K562 (cell line): Measurements from ENCODE around the gene RIT2. TPM values are rescaled to one million over a fixed set of nuclear protein-coding genes. Genes with fewer than 3 reads are reported as not detected.

Experiments
- ATAC-seq: fragments of 200-7000 bp; cut with Tn5 transposase; 3 replicates; pipeline ENCODE4 v1.9.1; 2020; ENCODE audit warnings: moderate library complexity
- BruUV-seq: library from RNA; stranded (reverse); fragments of 400-500 nt; replicated peaks from 2 replicates; lab custom pipeline; 2021; lab: Mats Ljungman, UMichigan
- CTCF ChIA-PET: fragments of 300-600 bp; formaldehyde crosslinking; extraction: SDS; loops from one replicate; lab custom pipeline; 2021; ENCODE audit warnings: low intra/inter-chr PET ratio; lab: Yijun Ruan, JAX
- POLR2A ChIA-PET: fragments of 300-600, 350-650 bp; sonication (Branson Sonifier 250); formaldehyde crosslinking; extraction: SDS; loops from one replicate; lab custom pipeline; 2021; ENCODE audit warnings: antibody characterized with exemption, inconsistent platforms; lab: Yijun Ruan, JAX
- DNase-seq, 4 experiments: peaks; one replicate each; pipeline versions ENCODE4 v3.0.0 to v3.0.0-alpha.2; 2011 to 2018; ENCODE audit warnings: low spot score in 3 of 4, mixed read lengths in 3 of 4; ENCODE audit errors: extremely low read depth in 1 of 4
- FAIRE-seq: peaks from 2 replicates; lab custom pipeline; 2011; peaks lifted over from hg19 to GRCh38; lab: Jason Lieb, UNC
- H2AFZ ChIP-seq: 2 replicates; pipeline ENCODE4 v1.6.0; 2011; ENCODE audit warnings: low read depth, low read length, control low read depth, inconsistent platforms
- H3K27ac ChIP-seq: fragments of 200-600 bp; 3 replicates; pipeline ENCODE4 v1.8.0; 2011; ENCODE audit warnings: low read depth, mild to moderate bottlenecking, control low read depth, inconsistent platforms, low read length, moderate library complexity, mixed read lengths; ENCODE audit errors: extremely low read depth
- H3K27me3 ChIP-seq, 2 experiments: fragments of 300-600 bp in 1 of 2; 2 replicates in 1 of 2; 3 replicates in 1 of 2; pipeline versions ENCODE4 v1.6.0 to v1.8.0; 2011; ENCODE audit warnings: inconsistent platforms in 2 of 2, low read length in 2 of 2, mild to moderate bottlenecking in 1 of 2, mixed read lengths in 1 of 2, moderate library complexity in 1 of 2; ENCODE audit not compliant: control insufficient read depth in 2 of 2, insufficient read depth in 2 of 2
- H3K36me3 ChIP-seq: fragments of 300-600 bp; 3 replicates; pipeline ENCODE4 v1.8.0; 2011; ENCODE audit warnings: mild to moderate bottlenecking, low read length, inconsistent platforms; ENCODE audit not compliant: control insufficient read depth, insufficient read depth
- H3K4me1 ChIP-seq, 2 experiments: fragments of 200-600 bp in 1 of 2; replicated peaks in 1 of 2; 2 replicates in 1 of 2; 3 replicates in 1 of 2; pipeline versions ENCODE4 v1.5.1 to v1.8.0; 2011; ENCODE audit warnings: inconsistent platforms in 2 of 2, low read length in 2 of 2, mild to moderate bottlenecking in 1 of 2, mixed read lengths in 1 of 2, moderate library complexity in 1 of 2; ENCODE audit not compliant: control insufficient read depth in 2 of 2, insufficient read depth in 2 of 2
- H3K4me2 ChIP-seq: 2 replicates; pipeline ENCODE4 v1.6.1; 2011; ENCODE audit warnings: low read length, control low read depth, inconsistent platforms, mixed read lengths; ENCODE audit not compliant: insufficient read depth
- H3K4me3 ChIP-seq: fragments of 200-600 bp; sonication (generic), shearing (Covaris generic); 2 replicates; pipeline ENCODE4 v1.5.1; 2016; ENCODE audit warnings: control low read depth, inconsistent platforms
- H3K79me2 ChIP-seq: fragments of 200-600 bp; 3 replicates; pipeline ENCODE4 v1.8.0; 2011; ENCODE audit warnings: low read length, inconsistent platforms; ENCODE audit not compliant: control insufficient read depth, insufficient read depth
- H3K9ac ChIP-seq, 2 experiments: 2 replicates each; pipeline versions ENCODE4 v1.6.0 to v1.6.1; 2011; ENCODE audit warnings: low read depth in 2 of 2, low read length in 2 of 2, control low read depth in 1 of 2, inconsistent platforms in 1 of 2, mild to moderate bottlenecking in 1 of 2, mixed read lengths in 1 of 2; ENCODE audit not compliant: insufficient read depth in 1 of 2
- H3K9me1 ChIP-seq: one replicate; pipeline ENCODE4 v1.6.0; 2011; ENCODE audit warnings: inconsistent platforms, mild to moderate bottlenecking, low read length, moderate library complexity; ENCODE audit not compliant: control insufficient read depth, insufficient read depth
- H3K9me3 ChIP-seq: replicated peaks from 2 replicates; pipeline ENCODE4 v1.5.1; 2011; ENCODE audit warnings: low read depth, low read length, inconsistent platforms; ENCODE audit not compliant: control insufficient read depth, insufficient read depth
- H4K20me1 ChIP-seq: replicated peaks from 2 replicates; pipeline ENCODE4 v1.6.1; 2011; ENCODE audit warnings: low read length, inconsistent platforms, mixed read lengths; ENCODE audit not compliant: control insufficient read depth, insufficient read depth
- BDP1 ChIP-seq: IDR thresholded peaks from 3 replicates; pipeline ENCODE4 v1.6.1; 2011; ENCODE audit not compliant: insufficient read length, insufficient read depth
- IRF2 ChIP-seq: sonication (generic); formaldehyde crosslinking; IDR thresholded peaks from 2 replicates; pipeline ENCODE4 v1.8.1; 2022; ENCODE audit warnings: mild to moderate bottlenecking, missing genetic modification reagents
- MAFG ChIP-seq: fragments of 450-650 bp; conservative IDR thresholded peaks from 2 replicates; pipeline ENCODE4 v1.6.1; 2016; ENCODE audit warnings: missing genetic modification characterization, missing compliant biosample characterization
- MEIS2 ChIP-seq: fragments of 450-650 bp; IDR thresholded peaks from 2 replicates; pipeline ENCODE4 v1.6.1; 2014; ENCODE audit warnings: mild to moderate bottlenecking; ENCODE audit not compliant: partially characterized antibody
- SMARCA4 ChIP-seq: fragments of 450-650 bp; IDR thresholded peaks from 2 replicates; pipeline ENCODE4 v1.6.1; 2016
- ZNF165 ChIP-seq: fragments of 250-450 bp; sonication (Bioruptor Pico); IDR thresholded peaks from 2 replicates; pipeline ENCODE4 v1.4.0; 2020; ENCODE audit warnings: borderline replicate concordance
- ZNF274 ChIP-seq: IDR thresholded peaks from 2 replicates; pipeline ENCODE4 v1.6.1; 2011; ENCODE audit warnings: low read depth, mild to moderate bottlenecking, low read length, moderate library complexity, borderline replicate concordance
- in situ Hi-C: fragments of 300-500 bp; cut with MboI; formaldehyde crosslinking; loops from 4 replicates; pipeline ENCODE4 v1.15.0; 2018; ENCODE audit warnings: inconsistent platforms, mixed read lengths
- intact Hi-C: fragments of 100-400 bp; cut with micrococcal nuclease; formaldehyde crosslinking; loops from 2 replicates; pipeline ENCODE4 v1.14.2; 2022
- polyA plus RNA-seq, 8 experiments: library from polyadenylated mRNA; depleted of rRNA in 4 of 8; stranded (reverse) in 5 of 8; unstranded in 3 of 8; fragments of >200 nt; fragmentation: Nextera tagmentation in 2 of 8; fragmentation: Illumina TruSeq in 1 of 8; extraction: Ambion mirVana in 2 of 8; extraction: Trizol in 1 of 8; gene quantifications; 2 replicates each; pipeline versions ENCODE4 v1.2.1 to v1.2.3, GENCODE V29; 2011 to 2014; ENCODE audit warnings: inconsistent platforms in 1 of 8, missing spikeins in 1 of 8
- total RNA-seq, 7 experiments: library from RNA; depleted of rRNA in 6 of 7; stranded (reverse); fragments of >200 nt in 6 of 7; fragmentation: Illumina TruSeq in 2 of 7; extraction: Trizol in 2 of 7; gene quantifications; 2 replicates each; pipeline versions ENCODE4 v1.2.1 to v1.2.3, GENCODE V29; 2011 to 2021; ENCODE audit warnings: low replicate concordance in 1 of 7
- TF ChIP-seq, protein P1 (sequence below): sonication (generic); formaldehyde crosslinking; IDR thresholded peaks from 2 replicates; pipeline ENCODE4 v1.8.1; 2023; ENCODE audit warnings: mild to moderate bottlenecking, missing genetic modification reagents
- TF ChIP-seq, protein P2 (sequence below): fragments of 250-450 bp; sonication (Bioruptor Pico); IDR thresholded peaks from 2 replicates; pipeline ENCODE4 v1.5.0; 2021
- TF ChIP-seq, protein P3 (sequence below): sonication (generic); formaldehyde crosslinking; IDR thresholded peaks from 2 replicates; pipeline ENCODE4 v1.8.1; 2023; ENCODE audit warnings: mild to moderate bottlenecking, missing genetic modification reagents

The RIT2 gene
- total and polyA plus RNA-seq, 9 of the 15 experiments (the other 6 are each of a cell fraction or from before 2014, with no cell fraction given), result not detected

DNA sequence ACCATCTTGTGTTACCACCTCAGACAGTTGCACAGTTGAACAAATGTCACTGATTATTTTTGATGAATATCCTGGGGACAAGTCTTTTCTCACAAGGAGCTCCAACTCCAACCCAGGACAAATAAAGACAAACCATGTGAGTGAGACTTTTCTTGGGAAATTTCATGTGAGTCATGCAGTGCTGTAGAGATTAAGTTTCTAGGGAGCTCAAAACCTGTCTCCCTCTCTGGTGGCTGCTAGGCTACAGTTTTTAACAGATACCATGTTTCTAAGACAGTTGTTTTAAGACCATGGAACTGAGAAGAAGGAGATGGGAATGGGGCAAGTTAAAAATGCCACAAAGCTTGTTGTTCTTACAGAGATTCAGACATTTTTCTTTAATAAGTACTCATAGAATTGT, 255.5 kb downstream of the RIT2 start:
- no peaks in the 10 kb centered on the region for H3K36me3 ChIP-seq
- FAIRE-seq, result no peak

More for the DNA sequence above, 255.5 kb downstream of the RIT2 start:
- Histone ChIP-seq H3K4me3 (no peak overlapping the region), H3K9me3 (no peaks in the 10 kb centered on the region), H3K27ac (no peak overlapping the region), H2AFZ (no peak overlapping the region), H3K79me2 (no peaks in the 10 kb centered on the region), H3K9ac (no peak overlapping the region)
- ATAC-seq (no peak), DNase-seq (no peak)
- in situ Hi-C loops, result no loop called here
- intact Hi-C loops, result no loop called here
- BruUV-seq, result no TSS peak
- TF ChIP-seq IRF2 (CRISPR knock-in tag), result no peak
- TF ChIP-seq, protein P1, sequence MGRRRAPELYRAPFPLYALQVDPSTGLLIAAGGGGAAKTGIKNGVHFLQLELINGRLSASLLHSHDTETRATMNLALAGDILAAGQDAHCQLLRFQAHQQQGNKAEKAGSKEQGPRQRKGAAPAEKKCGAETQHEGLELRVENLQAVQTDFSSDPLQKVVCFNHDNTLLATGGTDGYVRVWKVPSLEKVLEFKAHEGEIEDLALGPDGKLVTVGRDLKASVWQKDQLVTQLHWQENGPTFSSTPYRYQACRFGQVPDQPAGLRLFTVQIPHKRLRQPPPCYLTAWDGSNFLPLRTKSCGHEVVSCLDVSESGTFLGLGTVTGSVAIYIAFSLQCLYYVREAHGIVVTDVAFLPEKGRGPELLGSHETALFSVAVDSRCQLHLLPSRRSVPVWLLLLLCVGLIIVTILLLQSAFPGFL (CRISPR knock-in tag), result no peak
- TF ChIP-seq, protein P2, sequence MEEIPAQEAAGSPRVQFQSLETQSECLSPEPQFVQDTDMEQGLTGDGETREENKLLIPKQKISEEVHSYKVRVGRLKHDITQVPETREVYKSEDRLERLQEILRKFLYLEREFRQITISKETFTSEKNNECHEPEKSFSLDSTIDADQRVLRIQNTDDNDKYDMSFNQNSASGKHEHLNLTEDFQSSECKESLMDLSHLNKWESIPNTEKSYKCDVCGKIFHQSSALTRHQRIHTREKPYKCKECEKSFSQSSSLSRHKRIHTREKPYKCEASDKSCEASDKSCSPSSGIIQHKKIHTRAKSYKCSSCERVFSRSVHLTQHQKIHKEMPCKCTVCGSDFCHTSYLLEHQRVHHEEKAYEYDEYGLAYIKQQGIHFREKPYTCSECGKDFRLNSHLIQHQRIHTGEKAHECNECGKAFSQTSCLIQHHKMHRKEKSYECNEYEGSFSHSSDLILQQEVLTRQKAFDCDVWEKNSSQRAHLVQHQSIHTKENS (CRISPR knock-in tag), result no peak
- TF ChIP-seq ZNF274, result no peak
- no peak for TF ChIP-seq ZNF165 (CRISPR knock-in tag)
- TF ChIP-seq, protein P3, sequence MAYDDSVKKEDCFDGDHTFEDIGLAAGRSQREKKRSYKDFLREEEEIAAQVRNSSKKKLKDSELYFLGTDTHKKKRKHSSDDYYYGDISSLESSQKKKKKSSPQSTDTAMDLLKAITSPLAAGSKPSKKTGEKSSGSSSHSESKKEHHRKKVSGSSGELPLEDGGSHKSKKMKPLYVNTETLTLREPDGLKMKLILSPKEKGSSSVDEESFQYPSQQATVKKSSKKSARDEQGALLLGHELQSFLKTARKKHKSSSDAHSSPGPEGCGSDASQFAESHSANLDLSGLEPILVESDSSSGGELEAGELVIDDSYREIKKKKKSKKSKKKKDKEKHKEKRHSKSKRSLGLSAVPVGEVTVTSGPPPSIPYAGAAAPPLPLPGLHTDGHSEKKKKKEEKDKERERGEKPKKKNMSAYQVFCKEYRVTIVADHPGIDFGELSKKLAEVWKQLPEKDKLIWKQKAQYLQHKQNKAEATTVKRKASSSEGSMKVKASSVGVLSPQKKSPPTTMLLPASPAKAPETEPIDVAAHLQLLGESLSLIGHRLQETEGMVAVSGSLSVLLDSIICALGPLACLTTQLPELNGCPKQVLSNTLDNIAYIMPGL (CRISPR knock-in tag), result no peak
- no peak for TF ChIP-seq SMARCA4
- TF ChIP-seq MEIS2, result no peak
- no peak for TF ChIP-seq MAFG (tag)
- no peak for TF ChIP-seq BDP1
- TF ChIP-seq, all 486 proteins: peak for 0
- Histone ChIP-seq H3K4me1 (no peaks in the 10 kb centered on the region), H3K27me3 (no peaks in the 10 kb centered on the region), H4K20me1 (no peaks in the 10 kb centered on the region), H3K4me2 (no peak overlapping the region), H3K9me1 (no peaks in the 10 kb centered on the region)
- ChIA-PET CTCF (no interaction called here), POLR2A (no interaction called here)
